Erythroblast (primary cell): ENCODE data around the gene HSPB1.

Source experiments
- GATA1 ChIP-seq: IDR thresholded peaks from 2 replicates; pipeline ENCODE4 v1.6.1; 2011; ENCODE audit warnings: low read depth, mild to moderate bottlenecking, control low read depth, low read length, moderate library complexity
- POLR2A ChIP-seq: IDR thresholded peaks from 2 replicates; pipeline ENCODE4 v1.6.1; 2011; ENCODE audit warnings: mild to moderate bottlenecking, low read length

- no peak for TF ChIP-seq POLR2A
- TF ChIP-seq GATA1, result no peak
Observed at GRCh38 chr7:76327610-76328009, 25.1 kb downstream of the HSPB1 start.
